Stimulated activated CD8-positive, alpha-beta memory T cell treated with anti-CD3 and anti-CD28 coated beads, Interleukin-15, amount 100 ng/mL, for 4 hours (primary cell): ENCODE results near the gene MAGI2.

Experiments used
- DNase-seq, 2 donors: peaks; one replicate each; pipeline ENCODE4 v3.0.0-alpha.2; 2020; ENCODE audit warnings: low read depth in 2 of 2

MAGI2 gene

GRCh38 chr7:78953090-78953489 is 500.4 kb downstream of the MAGI2 start:
- no peak for DNase-seq

GRCh38 chr7:78939669-78940068 is 513.8 kb downstream of the MAGI2 start:
- no peak for DNase-seq

- DNase-seq = no peak
These were observed 528.9 kb downstream of the MAGI2 start for GRCh38 chr7:78924581-78924980.

GRCh38 chr7:78912781-78913180 is 540.7 kb downstream of the MAGI2 start:
- no peak for DNase-seq

- no peak for DNase-seq
These were observed 546.7 kb downstream of the MAGI2 start for GRCh38 chr7:78906735-78907134.

GRCh38 chr7:78905436-78905835 is 548.0 kb downstream of the MAGI2 start:
- no peak for DNase-seq

- DNase-seq = no peak
These were observed 548.5 kb downstream of the MAGI2 start for GRCh38 chr7:78904983-78905382.

- no peak for DNase-seq
These were observed 551.9 kb downstream of the MAGI2 start for GRCh38 chr7:78901566-78901965.

- no peak for DNase-seq
These were observed 552.7 kb downstream of the MAGI2 start for GRCh38 chr7:78900806-78901205.

- no peak for DNase-seq
These were observed 558.1 kb downstream of the MAGI2 start for GRCh38 chr7:78895393-78895792.

- no peak for DNase-seq
These were observed 574.3 kb downstream of the MAGI2 start for GRCh38 chr7:78879206-78879605.

GRCh38 chr7:78873117-78873516 is 580.4 kb downstream of the MAGI2 start:
- no peak for DNase-seq

- DNase-seq = no peak
These were observed 589.1 kb downstream of the MAGI2 start for GRCh38 chr7:78864339-78864738.

- DNase-seq = no peak
These were observed 590.2 kb downstream of the MAGI2 start for GRCh38 chr7:78863281-78863680.

GRCh38 chr7:78862411-78862900 is 591.0 kb downstream of the MAGI2 start:
- no peak for DNase-seq

GRCh38 chr7:78852951-78853350 is 600.5 kb downstream of the MAGI2 start:
- no peak for DNase-seq

GRCh38 chr7:78850093-78850740 is 603.2 kb downstream of the MAGI2 start:
- no peak for DNase-seq

- no peak for DNase-seq
These were observed 608.3 kb downstream of the MAGI2 start for GRCh38 chr7:78845155-78845554.

- no peak for DNase-seq
These were observed 611.4 kb downstream of the MAGI2 start for GRCh38 chr7:78842068-78842467.

GRCh38 chr7:78835897-78836296 is 617.6 kb downstream of the MAGI2 start:
- no peak for DNase-seq

GRCh38 chr7:78828317-78828716 is 625.1 kb downstream of the MAGI2 start:
- no peak for DNase-seq

GRCh38 chr7:78803501-78804127 is 649.9 kb downstream of the MAGI2 start:
- no peak for DNase-seq

- DNase-seq = no peak
These were observed 659.4 kb downstream of the MAGI2 start for GRCh38 chr7:78794101-78794500.

GRCh38 chr7:78792624-78793023 is 660.8 kb downstream of the MAGI2 start:
- DNase-seq = no peak
